Endothelial cell of umbilical vein (primary cell): ENCODE measurements around the gene FSTL4.
"Not testable (repeated sequence)": the region's sequence is repeated elsewhere in the genome, so short reads cannot be mapped to it uniquely, and the experiment has no call there.

Source experiments
- CTCF ChIP-seq, 2 donors: IDR thresholded peaks; 1 replicate in 1 of 2; 2 replicates in 1 of 2; pipeline ENCODE4 v1.5.1; 2011; ENCODE audit warnings: low read length in 2 of 2, mild to moderate bottlenecking in 2 of 2, moderate library complexity in 2 of 2, control low read depth in 1 of 2, inconsistent platforms in 1 of 2, low read depth in 1 of 2; ENCODE audit not compliant: insufficient read depth in 1 of 2; ENCODE audit errors: extremely low read depth in 1 of 2
- EZH2 ChIP-seq: IDR thresholded peaks from 2 replicates; pipeline ENCODE4 v1.6.1; 2012; ENCODE audit warnings: borderline replicate concordance, low read depth, mild to moderate bottlenecking, moderate library complexity, low read length, inconsistent platforms; ENCODE audit not compliant: severe bottlenecking
- POLR2A ChIP-seq: IDR thresholded peaks from 2 replicates; pipeline ENCODE4 v1.6.1; 2012; ENCODE audit warnings: low read depth, mild to moderate bottlenecking, control low read depth, low read length
- TF ChIP-seq, protein P1 (sequence below): IDR thresholded peaks from 2 replicates; pipeline ENCODE4 v1.6.1; 2011; ENCODE audit not compliant: insufficient read depth, insufficient read length

DNA sequence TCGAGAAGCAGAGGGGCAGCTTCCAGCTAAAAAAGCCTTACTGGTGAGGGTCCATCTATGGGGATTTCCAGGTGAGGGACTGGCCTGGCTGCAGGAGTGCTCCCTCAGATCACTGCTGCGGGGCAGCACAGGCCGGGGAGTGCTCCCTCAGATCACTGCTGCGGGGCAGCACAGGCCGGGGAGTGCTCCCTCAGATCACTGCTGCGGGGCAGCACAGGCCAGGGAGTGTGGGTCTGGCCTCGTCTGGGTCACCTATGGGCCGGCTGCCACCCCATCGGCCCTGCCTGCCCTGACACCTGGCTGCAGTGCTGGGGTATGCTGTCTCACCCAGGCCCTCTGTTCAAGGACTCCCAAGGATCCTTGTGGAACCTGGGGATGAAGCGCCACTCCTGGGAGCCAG is 167.1 kb downstream of the FSTL4 start:
- TF ChIP-seq CTCF (IDR thresholded peaks at IDR 0.05; ENCODE audit: extremely low read depth in 1 of 2, insufficient read depth in 1 of 2, low read depth in 1 of 2, low read length in 2 of 2); EZH2; POLR2A: not testable (repeated sequence)
- TF ChIP-seq, protein P1, sequence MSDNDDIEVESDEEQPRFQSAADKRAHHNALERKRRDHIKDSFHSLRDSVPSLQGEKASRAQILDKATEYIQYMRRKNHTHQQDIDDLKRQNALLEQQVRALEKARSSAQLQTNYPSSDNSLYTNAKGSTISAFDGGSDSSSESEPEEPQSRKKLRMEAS, result not testable (repeated sequence)
